ENCODE data around the gene MCM3AP.

DNA sequence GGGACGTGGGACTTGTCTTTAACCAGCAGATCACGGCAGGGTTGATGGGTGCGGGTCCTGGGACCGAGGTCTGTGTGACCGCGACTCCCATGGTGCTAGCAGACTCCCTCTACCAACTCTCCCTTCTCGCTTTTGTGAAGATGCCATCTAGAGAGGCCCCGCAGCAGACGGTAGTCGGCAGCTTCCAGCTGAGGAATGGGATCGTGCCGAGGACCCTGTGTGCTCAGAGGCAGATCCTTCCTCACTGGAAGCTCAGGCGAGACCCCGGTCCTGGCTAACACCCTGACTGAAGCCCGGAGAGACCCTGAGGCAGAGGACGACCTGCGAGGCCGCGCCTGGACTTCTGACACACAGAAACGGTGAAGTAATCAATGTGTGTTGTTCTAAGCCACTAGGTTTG lies 88.7 kb downstream of the MCM3AP start:
- TF ChIP-seq, protein P1, sequence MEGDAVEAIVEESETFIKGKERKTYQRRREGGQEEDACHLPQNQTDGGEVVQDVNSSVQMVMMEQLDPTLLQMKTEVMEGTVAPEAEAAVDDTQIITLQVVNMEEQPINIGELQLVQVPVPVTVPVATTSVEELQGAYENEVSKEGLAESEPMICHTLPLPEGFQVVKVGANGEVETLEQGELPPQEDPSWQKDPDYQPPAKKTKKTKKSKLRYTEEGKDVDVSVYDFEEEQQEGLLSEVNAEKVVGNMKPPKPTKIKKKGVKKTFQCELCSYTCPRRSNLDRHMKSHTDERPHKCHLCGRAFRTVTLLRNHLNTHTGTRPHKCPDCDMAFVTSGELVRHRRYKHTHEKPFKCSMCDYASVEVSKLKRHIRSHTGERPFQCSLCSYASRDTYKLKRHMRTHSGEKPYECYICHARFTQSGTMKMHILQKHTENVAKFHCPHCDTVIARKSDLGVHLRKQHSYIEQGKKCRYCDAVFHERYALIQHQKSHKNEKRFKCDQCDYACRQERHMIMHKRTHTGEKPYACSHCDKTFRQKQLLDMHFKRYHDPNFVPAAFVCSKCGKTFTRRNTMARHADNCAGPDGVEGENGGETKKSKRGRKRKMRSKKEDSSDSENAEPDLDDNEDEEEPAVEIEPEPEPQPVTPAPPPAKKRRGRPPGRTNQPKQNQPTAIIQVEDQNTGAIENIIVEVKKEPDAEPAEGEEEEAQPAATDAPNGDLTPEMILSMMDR (IDR thresholded peaks at IDR 0.05) = no peak
- TF ChIP-seq POLR2A (IDR thresholded peaks at IDR 0.05) = no peak

Data from Peyer's patch (tissue), 4 donors.